Neural cell (in vitro differentiated cells): ENCODE measurements around the gene TRIM63. TPM values are rescaled to one million over a fixed set of nuclear protein-coding genes. Genes with fewer than 3 reads are reported as not detected.

Source experiments
- H2AFZ ChIP-seq: fragments of 200-600, 300-800 bp; sonication (generic), shearing (Covaris generic); 2 replicates; pipeline ENCODE4 v1.6.0; 2014; ENCODE audit warnings: low read depth, mild to moderate bottlenecking, antibody characterized with exemption, low read length, moderate library complexity
- H3F3A ChIP-seq: fragments of 200-600 bp; shearing (Covaris generic); 2 replicates; pipeline ENCODE4 v1.6.1; 2016; ENCODE audit warnings: mild to moderate bottlenecking, moderate library complexity, mixed read lengths, antibody characterized with exemption, low read length; ENCODE audit not compliant: insufficient read depth, poor library complexity, severe bottlenecking
- H3K27ac ChIP-seq: fragments of 200-600, 300-800 bp; sonication (generic), shearing (Covaris generic); 2 replicates; pipeline ENCODE4 v1.5.1; 2014; ENCODE audit warnings: mild to moderate bottlenecking, low read length, moderate library complexity
- H3K27me3 ChIP-seq: fragments of 300-800, 200-600 bp; sonication (generic), shearing (Covaris generic); 2 replicates; pipeline ENCODE4 v1.6.0; 2014; ENCODE audit warnings: mild to moderate bottlenecking, low read depth, low read length, moderate library complexity; ENCODE audit not compliant: insufficient read depth
- H3K36me3 ChIP-seq: fragments of 300-800, 200-600 bp; sonication (generic), shearing (Covaris generic); 2 replicates; pipeline ENCODE4 v1.5.1; 2014; ENCODE audit warnings: mild to moderate bottlenecking, antibody characterized with exemption, low read length, moderate library complexity; ENCODE audit not compliant: insufficient read depth
- H3K4me2 ChIP-seq: fragments of 300-800, 200-600 bp; sonication (generic), shearing (Covaris generic); 2 replicates; pipeline ENCODE4 v1.6.0; 2014; ENCODE audit warnings: mild to moderate bottlenecking, low read length
- H3K4me3 ChIP-seq: fragments of 300-800, 200-600 bp; sonication (generic), shearing (Covaris generic); 2 replicates; pipeline ENCODE4 v1.5.1; 2014; ENCODE audit warnings: mild to moderate bottlenecking, low read length, moderate library complexity
- H3K79me2 ChIP-seq: fragments of 200-600 bp; shearing (Covaris generic); replicated peaks from 2 replicates; pipeline ENCODE4 v1.6.0; 2014; ENCODE audit warnings: mild to moderate bottlenecking, low read length, moderate library complexity; ENCODE audit not compliant: insufficient read depth
- H3K9ac ChIP-seq: fragments of 300-800, 200-600 bp; sonication (generic), shearing (Covaris generic); 2 replicates; pipeline ENCODE4 v1.6.1; 2016; ENCODE audit warnings: mild to moderate bottlenecking, low read length, mixed read lengths
- H3K9me2 ChIP-seq: fragments of 200-600 bp; shearing (Covaris generic); 2 replicates; pipeline ENCODE4 v1.6.1; 2016; ENCODE audit warnings: mild to moderate bottlenecking, low read length, mixed read lengths; ENCODE audit not compliant: insufficient read depth
- H3K9me3 ChIP-seq: fragments of 200-600, 300-800 bp; sonication (generic), shearing (Covaris generic); 2 replicates; pipeline ENCODE4 v1.6.1; 2016; ENCODE audit warnings: mild to moderate bottlenecking, mixed run types, low read length, moderate library complexity, mixed read lengths
- H4K20me1 ChIP-seq: fragments of 200-600 bp; shearing (Covaris generic); 2 replicates; pipeline ENCODE4 v1.6.1; 2016; ENCODE audit warnings: mild to moderate bottlenecking, mixed run types; ENCODE audit not compliant: insufficient read depth
- EP300 ChIP-seq: fragments of 450-650 bp; conservative IDR thresholded peaks from 2 replicates; pipeline ENCODE4 v1.6.1; 2014; ENCODE audit warnings: antibody characterized with exemption, mild to moderate bottlenecking, moderate library complexity; ENCODE audit not compliant: poor library complexity, severe bottlenecking
- EZH2 ChIP-seq: fragments of 200-600, 300-800 bp; shearing (Covaris generic), sonication (generic); IDR thresholded peaks from 2 replicates; pipeline ENCODE4 v1.6.1; 2014; ENCODE audit warnings: antibody characterized with exemption, low read length, borderline replicate concordance, mild to moderate bottlenecking; ENCODE audit not compliant: insufficient read depth, poor library complexity, severe bottlenecking
- MXI1 ChIP-seq: fragments of 450-650 bp; conservative IDR thresholded peaks from 2 replicates; pipeline ENCODE4 v1.6.1; 2014; ENCODE audit warnings: antibody characterized with exemption, mild to moderate bottlenecking; ENCODE audit not compliant: poor library complexity, severe bottlenecking
- POLR2AphosphoS5 ChIP-seq: IDR thresholded peaks from 2 replicates; pipeline ENCODE4 v1.6.1; 2012
- RAD21 ChIP-seq: fragments of 450-650 bp; conservative IDR thresholded peaks from 2 replicates; pipeline ENCODE4 v1.6.1; 2014; ENCODE audit warnings: antibody characterized with exemption, mild to moderate bottlenecking, moderate library complexity
- SMC3 ChIP-seq: fragments of 450-650 bp; conservative IDR thresholded peaks from 2 replicates; pipeline ENCODE4 v1.6.1; 2014; ENCODE audit warnings: antibody characterized with exemption, mild to moderate bottlenecking, moderate library complexity; ENCODE audit not compliant: poor library complexity
- TAF1 ChIP-seq: IDR thresholded peaks from 2 replicates; pipeline ENCODE4 v1.6.1; 2012; ENCODE audit warnings: low read depth
- polyA plus RNA-seq: library from polyadenylated mRNA; depleted of rRNA; stranded (reverse); fragments of >200 nt; gene quantifications from 2 replicates; pipeline ENCODE4 v1.2.3, GENCODE V29; 2014
- TF ChIP-seq, protein P1 (sequence below): fragments of 450-650 bp; IDR thresholded peaks from 2 replicates; pipeline ENCODE4 v1.5.1; 2014; ENCODE audit warnings: antibody characterized with exemption, mild to moderate bottlenecking, moderate library complexity; ENCODE audit not compliant: poor library complexity, severe bottlenecking
- TF ChIP-seq, protein P2 (sequence below): IDR thresholded peaks from 2 replicates; pipeline ENCODE4 v1.6.1; 2012; ENCODE audit warnings: borderline replicate concordance

The TRIM63 gene
- polyA plus RNA-seq, 1 donor from 2014 or later = not detected

DNA sequence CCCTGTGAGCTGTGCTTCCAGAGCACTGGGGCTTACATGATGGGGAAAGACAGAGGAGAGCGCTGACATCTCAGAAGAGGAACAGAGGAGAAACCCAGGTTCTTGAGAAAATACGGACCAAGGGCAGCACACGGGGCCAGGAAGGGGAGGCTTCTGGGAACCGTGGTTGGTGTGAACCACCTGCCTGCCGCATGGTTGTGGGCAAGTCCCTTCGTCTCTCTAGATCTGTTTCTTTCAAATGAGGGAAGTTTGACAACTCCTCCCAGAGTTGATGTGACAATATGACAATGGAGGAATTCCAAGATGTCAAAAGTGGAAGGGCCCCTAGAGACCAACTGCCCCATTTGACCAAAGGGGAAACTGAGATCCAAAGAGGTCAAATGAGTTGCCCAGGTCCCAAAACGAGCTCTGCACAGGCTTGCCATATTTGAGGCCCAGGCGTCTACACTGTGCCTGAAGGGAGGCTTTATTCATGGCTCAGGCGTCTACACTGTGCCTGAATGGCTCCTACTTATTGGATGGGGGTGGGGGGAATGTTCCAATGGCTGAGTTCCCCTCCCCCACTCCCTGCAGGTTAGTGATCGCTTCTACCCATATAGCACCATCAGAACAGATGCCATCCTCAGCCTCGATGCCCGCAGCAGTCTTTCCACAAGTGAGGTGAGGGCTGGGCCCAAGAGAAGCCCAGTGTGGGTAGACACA lies 34.6 kb downstream of the TRIM63 start:
- TF ChIP-seq MXI1 = no peak
- TF ChIP-seq EP300 = no peak
- TF ChIP-seq TAF1 = no peak
- no peak overlapping the region for H3K4me2 ChIP-seq

DNA sequence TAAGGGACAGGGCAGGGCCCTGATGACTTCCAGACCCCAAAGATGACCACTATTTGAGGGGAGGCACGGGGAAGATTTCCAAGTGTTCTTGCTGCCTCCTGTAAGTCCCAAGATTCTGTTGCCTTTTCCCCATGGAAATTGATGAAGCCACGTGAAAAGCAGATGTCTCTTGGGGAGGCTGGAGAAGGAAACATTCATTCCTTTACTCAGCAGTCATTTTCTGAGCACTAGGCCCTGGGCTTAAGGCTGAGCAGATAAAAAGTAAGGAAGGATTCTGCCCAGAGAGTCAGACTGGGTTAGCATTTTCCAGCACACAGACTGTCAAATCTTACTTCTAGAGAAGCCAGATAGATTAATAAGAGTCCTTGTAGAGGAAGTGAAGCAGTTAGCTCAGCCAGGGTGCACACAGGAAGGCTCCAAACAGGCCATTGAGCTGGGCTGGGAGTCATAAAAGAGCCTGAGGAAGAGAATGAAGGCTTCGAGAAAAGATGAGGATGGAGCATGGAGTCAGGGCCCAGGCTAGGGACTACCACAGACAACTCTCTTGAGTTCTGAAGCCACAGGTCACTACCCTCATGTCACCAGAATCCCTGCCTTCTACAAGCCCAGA lies 35.7 kb downstream of the TRIM63 start:
- H2AFZ ChIP-seq = no peak overlapping the region

More for the DNA sequence above, 34.6 kb downstream of the TRIM63 start:
- H3K9ac ChIP-seq = no peak overlapping the region
- H2AFZ ChIP-seq = no peak overlapping the region
- H3K36me3 ChIP-seq = no peaks in the 10 kb centered on the region
- no peaks in the 10 kb centered on the region for H3K9me2 ChIP-seq
- H4K20me1 ChIP-seq = no peaks in the 10 kb centered on the region
- H3K27me3 ChIP-seq = no peaks in the 10 kb centered on the region
- H3K79me2 ChIP-seq = no peaks in the 10 kb centered on the region
- no peak overlapping the region for H3K4me3 ChIP-seq
- no peak overlapping the region for H3K27ac ChIP-seq
- H3F3A ChIP-seq = no peaks in the 10 kb centered on the region
- no peaks in the 10 kb centered on the region for H3K9me3 ChIP-seq

More for the DNA sequence above, 35.7 kb downstream of the TRIM63 start:
- no peaks in the 10 kb centered on the region for H3K9me2 ChIP-seq
- H3K9ac ChIP-seq = no peak overlapping the region
- no peaks in the 10 kb centered on the region for H3K79me2 ChIP-seq
- no peak overlapping the region for H3K4me2 ChIP-seq
- H3K36me3 ChIP-seq = no peaks in the 10 kb centered on the region
- TF ChIP-seq, protein P1, sequence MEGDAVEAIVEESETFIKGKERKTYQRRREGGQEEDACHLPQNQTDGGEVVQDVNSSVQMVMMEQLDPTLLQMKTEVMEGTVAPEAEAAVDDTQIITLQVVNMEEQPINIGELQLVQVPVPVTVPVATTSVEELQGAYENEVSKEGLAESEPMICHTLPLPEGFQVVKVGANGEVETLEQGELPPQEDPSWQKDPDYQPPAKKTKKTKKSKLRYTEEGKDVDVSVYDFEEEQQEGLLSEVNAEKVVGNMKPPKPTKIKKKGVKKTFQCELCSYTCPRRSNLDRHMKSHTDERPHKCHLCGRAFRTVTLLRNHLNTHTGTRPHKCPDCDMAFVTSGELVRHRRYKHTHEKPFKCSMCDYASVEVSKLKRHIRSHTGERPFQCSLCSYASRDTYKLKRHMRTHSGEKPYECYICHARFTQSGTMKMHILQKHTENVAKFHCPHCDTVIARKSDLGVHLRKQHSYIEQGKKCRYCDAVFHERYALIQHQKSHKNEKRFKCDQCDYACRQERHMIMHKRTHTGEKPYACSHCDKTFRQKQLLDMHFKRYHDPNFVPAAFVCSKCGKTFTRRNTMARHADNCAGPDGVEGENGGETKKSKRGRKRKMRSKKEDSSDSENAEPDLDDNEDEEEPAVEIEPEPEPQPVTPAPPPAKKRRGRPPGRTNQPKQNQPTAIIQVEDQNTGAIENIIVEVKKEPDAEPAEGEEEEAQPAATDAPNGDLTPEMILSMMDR = no peak
- TF ChIP-seq, protein P2, sequence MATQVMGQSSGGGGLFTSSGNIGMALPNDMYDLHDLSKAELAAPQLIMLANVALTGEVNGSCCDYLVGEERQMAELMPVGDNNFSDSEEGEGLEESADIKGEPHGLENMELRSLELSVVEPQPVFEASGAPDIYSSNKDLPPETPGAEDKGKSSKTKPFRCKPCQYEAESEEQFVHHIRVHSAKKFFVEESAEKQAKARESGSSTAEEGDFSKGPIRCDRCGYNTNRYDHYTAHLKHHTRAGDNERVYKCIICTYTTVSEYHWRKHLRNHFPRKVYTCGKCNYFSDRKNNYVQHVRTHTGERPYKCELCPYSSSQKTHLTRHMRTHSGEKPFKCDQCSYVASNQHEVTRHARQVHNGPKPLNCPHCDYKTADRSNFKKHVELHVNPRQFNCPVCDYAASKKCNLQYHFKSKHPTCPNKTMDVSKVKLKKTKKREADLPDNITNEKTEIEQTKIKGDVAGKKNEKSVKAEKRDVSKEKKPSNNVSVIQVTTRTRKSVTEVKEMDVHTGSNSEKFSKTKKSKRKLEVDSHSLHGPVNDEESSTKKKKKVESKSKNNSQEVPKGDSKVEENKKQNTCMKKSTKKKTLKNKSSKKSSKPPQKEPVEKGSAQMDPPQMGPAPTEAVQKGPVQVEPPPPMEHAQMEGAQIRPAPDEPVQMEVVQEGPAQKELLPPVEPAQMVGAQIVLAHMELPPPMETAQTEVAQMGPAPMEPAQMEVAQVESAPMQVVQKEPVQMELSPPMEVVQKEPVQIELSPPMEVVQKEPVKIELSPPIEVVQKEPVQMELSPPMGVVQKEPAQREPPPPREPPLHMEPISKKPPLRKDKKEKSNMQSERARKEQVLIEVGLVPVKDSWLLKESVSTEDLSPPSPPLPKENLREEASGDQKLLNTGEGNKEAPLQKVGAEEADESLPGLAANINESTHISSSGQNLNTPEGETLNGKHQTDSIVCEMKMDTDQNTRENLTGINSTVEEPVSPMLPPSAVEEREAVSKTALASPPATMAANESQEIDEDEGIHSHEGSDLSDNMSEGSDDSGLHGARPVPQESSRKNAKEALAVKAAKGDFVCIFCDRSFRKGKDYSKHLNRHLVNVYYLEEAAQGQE = no peak
- no peak for TF ChIP-seq EP300
- TF ChIP-seq TAF1 = no peak
- no peak for TF ChIP-seq SMC3
- no peak for TF ChIP-seq POLR2AphosphoS5
- TF ChIP-seq EZH2 = no peak
- no peak for TF ChIP-seq MXI1
- TF ChIP-seq RAD21 = no peak
- H3K27ac ChIP-seq = no peak overlapping the region
- H3K9me3 ChIP-seq = no peaks in the 10 kb centered on the region
- no peaks in the 10 kb centered on the region for H3F3A ChIP-seq
- no peaks in the 10 kb centered on the region for H4K20me1 ChIP-seq
- H3K27me3 ChIP-seq = no peaks in the 10 kb centered on the region
- no peak overlapping the region for H3K4me3 ChIP-seq
